ENCODE results near the gene MYNN.

DNA sequence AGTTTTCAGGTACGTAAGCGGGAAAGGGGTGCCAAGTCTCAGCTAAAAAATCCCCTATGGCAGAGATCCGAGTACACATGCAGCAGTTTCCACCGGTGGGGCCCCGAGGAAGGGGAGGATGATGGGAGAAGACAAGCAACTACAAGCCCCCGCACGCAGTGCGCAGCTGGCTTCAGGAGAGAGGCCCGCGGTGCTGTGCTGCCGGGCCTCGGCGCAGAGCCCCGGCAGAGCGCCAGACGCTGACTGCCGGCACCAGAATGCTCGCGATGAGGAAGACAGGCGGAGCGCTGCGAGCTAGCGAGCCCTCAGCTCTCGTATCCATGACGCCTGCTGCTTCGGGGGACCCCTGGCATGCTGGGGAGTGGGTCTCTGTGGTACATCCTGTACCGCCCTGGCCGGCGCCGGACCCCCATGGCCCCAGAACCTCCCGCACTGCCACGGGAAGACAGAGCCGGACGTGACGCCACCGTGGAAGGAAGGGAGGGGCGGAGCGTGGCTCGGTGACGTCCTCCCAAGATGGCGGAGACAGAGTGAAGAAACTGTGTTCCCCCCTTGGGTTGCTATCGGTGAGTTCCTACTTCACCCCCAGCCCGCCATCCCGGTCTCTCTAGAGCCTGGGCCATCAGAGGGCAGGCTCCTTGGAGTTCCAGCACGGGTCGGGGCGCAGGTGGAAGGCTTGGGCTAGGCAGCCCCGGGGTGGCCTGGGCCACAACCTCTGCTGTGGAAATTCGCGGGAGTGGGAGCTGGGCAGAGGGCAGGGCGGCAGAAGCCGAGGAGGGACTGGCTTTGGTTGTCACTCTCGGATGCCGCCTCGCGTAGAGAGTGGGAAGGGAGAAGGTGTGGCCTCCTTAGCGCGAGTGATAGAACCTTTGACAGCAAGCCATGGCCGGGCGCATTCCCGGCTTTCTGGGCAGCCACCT, at the start of gene MYNN:
- TF ChIP-seq, protein P1, sequence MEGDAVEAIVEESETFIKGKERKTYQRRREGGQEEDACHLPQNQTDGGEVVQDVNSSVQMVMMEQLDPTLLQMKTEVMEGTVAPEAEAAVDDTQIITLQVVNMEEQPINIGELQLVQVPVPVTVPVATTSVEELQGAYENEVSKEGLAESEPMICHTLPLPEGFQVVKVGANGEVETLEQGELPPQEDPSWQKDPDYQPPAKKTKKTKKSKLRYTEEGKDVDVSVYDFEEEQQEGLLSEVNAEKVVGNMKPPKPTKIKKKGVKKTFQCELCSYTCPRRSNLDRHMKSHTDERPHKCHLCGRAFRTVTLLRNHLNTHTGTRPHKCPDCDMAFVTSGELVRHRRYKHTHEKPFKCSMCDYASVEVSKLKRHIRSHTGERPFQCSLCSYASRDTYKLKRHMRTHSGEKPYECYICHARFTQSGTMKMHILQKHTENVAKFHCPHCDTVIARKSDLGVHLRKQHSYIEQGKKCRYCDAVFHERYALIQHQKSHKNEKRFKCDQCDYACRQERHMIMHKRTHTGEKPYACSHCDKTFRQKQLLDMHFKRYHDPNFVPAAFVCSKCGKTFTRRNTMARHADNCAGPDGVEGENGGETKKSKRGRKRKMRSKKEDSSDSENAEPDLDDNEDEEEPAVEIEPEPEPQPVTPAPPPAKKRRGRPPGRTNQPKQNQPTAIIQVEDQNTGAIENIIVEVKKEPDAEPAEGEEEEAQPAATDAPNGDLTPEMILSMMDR (IDR thresholded peaks at IDR 0.05; ENCODE audit: low read depth, low read length), result no peak
- TF ChIP-seq EZH2phosphoT487 (IDR thresholded peaks at IDR 0.05; ENCODE audit: low read depth), result no peak

Data from OCI-LY3 (cell line).